Testis (tissue), 3 donors: ENCODE results near the gene ALPG. TPM values are rescaled to one million over a fixed set of nuclear protein-coding genes. Genes with fewer than 3 reads are reported as not detected.
"Not testable (repeated sequence)": the region's sequence is repeated elsewhere in the genome, so short reads cannot be mapped to it uniquely, and the experiment has no call there.

Source experiments
- DNase-seq: peaks from one replicate; pipeline ENCODE4 v3.0.0-alpha.2; 2019
- H3K27ac ChIP-seq, 2 donors: fragments of 200-600 bp; sonication (generic); one replicate each; pipeline ENCODE4 v1.5.1; 2019
- H3K27me3 ChIP-seq: fragments of 200-600 bp; sonication (generic); one replicate; pipeline ENCODE4 v1.5.1; 2019
- H3K36me3 ChIP-seq: fragments of 200-600 bp; sonication (generic); one replicate; pipeline ENCODE4 v1.5.1; 2017; ENCODE audit warnings: low read depth; ENCODE audit errors: missing control alignments
- H3K4me1 ChIP-seq: fragments of 200-600 bp; sonication (generic); one replicate; pipeline ENCODE4 v1.5.1; 2019
- H3K4me3 ChIP-seq, 2 donors: fragments of 200-600 bp; sonication (generic); one replicate each; pipeline ENCODE4 v1.5.1; 2017 to 2019
- H3K9me3 ChIP-seq: fragments of 200-600 bp; sonication (generic); one replicate; pipeline ENCODE4 v1.5.1; 2017
- CTCF ChIP-seq, 3 experiments: fragments of 450-650 bp in 2 of 3; fragments of 200-600 bp in 1 of 3; sonication (generic) in 1 of 3; IDR thresholded peaks; one replicate each; pipeline ENCODE4 v1.5.1; 2016 to 2019; ENCODE audit warnings: antibody characterized with exemption in 3 of 3, mild to moderate bottlenecking in 2 of 3, moderate library complexity in 1 of 3
- POLR2A ChIP-seq: fragments of 450-650 bp; IDR thresholded peaks from one replicate; pipeline ENCODE4 v1.6.1; 2017; ENCODE audit warnings: antibody characterized with exemption, mild to moderate bottlenecking, moderate library complexity
- WGBS, 2 donors: methylation state at CpG; one replicate each; pipeline ENCODE4 v1.1.5; 2018; 5-methylcytosine and 5-hydroxymethylcytosine counted together
- intact Hi-C: fragments of 100-400 bp; cut with DNase I; formaldehyde crosslinking; loops from one replicate; pipeline ENCODE4 v1.15.1; 2023; ENCODE audit warnings: low total_unique reads
- polyA plus RNA-seq: library from polyadenylated mRNA; stranded (reverse); fragments of 350-450 nt; fragmentation: Illumina TruSeq; extraction: RNeasy Lipid Tissue Mini Kit (QIAGEN cat#74804); gene quantifications from one replicate; pipeline ENCODE4 v1.2.3, GENCODE V29; 2014; ENCODE audit warnings: low read depth, low replicate concordance; ENCODE audit not compliant: insufficient read depth
- total RNA-seq, 2 donors: library from RNA; depleted of rRNA; stranded (reverse); fragments of >200 nt; gene quantifications; one replicate each; pipeline ENCODE4 v1.2.3, GENCODE V29; 2016

ALPG gene
- total and polyA plus RNA-seq, 3 donors from 2014 or later = 0.44 to 1.0 (median 0.93) TPM

GRCh38 chr2:232387451-232388171, 19.0 kb upstream of the ALPG start:
- H3K36me3 ChIP-seq = no peaks in the 10 kb centered on the region
- H3K4me3 ChIP-seq = peak overlapping the region; percentile 0 to 38
- H3K4me1 ChIP-seq = peaks cover 7% of the 10 kb centered on the region
- WGBS, 2 donors = 16 to 18% methylated on average over 18 to 50 of the region's 50 CpGs
- no peak for TF ChIP-seq CTCF (IDR thresholded peaks at IDR 0.05)
- TF ChIP-seq POLR2A = no peak
- DNase-seq = no peak
- H3K27ac ChIP-seq = no peak overlapping the region
- H3K9me3 ChIP-seq = no peaks in the 10 kb centered on the region
- no peaks in the 10 kb centered on the region for H3K27me3 ChIP-seq
- intact Hi-C loops = no loop called here

- Histone ChIP-seq H3K4me3 (peak overlapping the region in 1 of 2 donors; percentile 38), H3K9me3 (no peaks in the 10 kb centered on the region), H3K27me3 (no peaks in the 10 kb centered on the region), H3K4me1 (peaks cover 7% of the 10 kb centered on the region), H3K27ac (no peak overlapping the region), H3K36me3 (no peaks in the 10 kb centered on the region)
- no peak for DNase-seq
- intact Hi-C loops = no loop called here
- WGBS, 2 donors = 12 to 17% methylated on average over 10 to 37 of the region's 42 CpGs
- TF ChIP-seq CTCF (IDR thresholded peaks at IDR 0.05) = no peak
- TF ChIP-seq POLR2A = no peak
These were observed 18.2 kb upstream of the ALPG start for GRCh38 chr2:232388324-232388891.

- 43 to 65% methylated on average over 6 of the region's 6 CpGs for WGBS, 2 donors
- DNase-seq = no peak
- no peak overlapping the region for H3K4me3 ChIP-seq
- H3K27me3 ChIP-seq = no peaks in the 10 kb centered on the region
- TF ChIP-seq CTCF (IDR thresholded peaks at IDR 0.05) (no peak), POLR2A (no peak)
- intact Hi-C loops = no loop called here
- no peaks in the 10 kb centered on the region for H3K36me3 ChIP-seq
- peaks cover 7% of the 10 kb centered on the region for H3K4me1 ChIP-seq
- no peak overlapping the region for H3K27ac ChIP-seq
- no peaks in the 10 kb centered on the region for H3K9me3 ChIP-seq
These were observed 17.3 kb upstream of the ALPG start for GRCh38 chr2:232389327-232389726.

- 57 to 62% methylated on average over 3 of the region's 3 CpGs for WGBS, 2 donors
- intact Hi-C loops = no loop called here
- Histone ChIP-seq H3K9me3 (no peaks in the 10 kb centered on the region), H3K27me3 (no peaks in the 10 kb centered on the region), H3K4me3 (no peak overlapping the region), H3K27ac (no peak overlapping the region), H3K4me1 (peaks cover 2% of the 10 kb centered on the region), H3K36me3 (no peaks in the 10 kb centered on the region)
- DNase-seq = no peak
- TF ChIP-seq POLR2A (no peak), CTCF (IDR thresholded peaks at IDR 0.05) (no peak)
These were observed 16.0 kb upstream of the ALPG start for GRCh38 chr2:232390661-232391060.

- TF ChIP-seq CTCF (IDR thresholded peaks at IDR 0.05) (no peak), POLR2A (no peak)
- H3K4me1 ChIP-seq = no peaks in the 10 kb centered on the region
- no peak overlapping the region for H3K27ac ChIP-seq
- no peaks in the 10 kb centered on the region for H3K27me3 ChIP-seq
- intact Hi-C loops = no loop called here
- H3K36me3 ChIP-seq = no peaks in the 10 kb centered on the region
- H3K9me3 ChIP-seq = no peaks in the 10 kb centered on the region
- DNase-seq = no peak
- 92 to 97% methylated on average over 8 of the region's 8 CpGs for WGBS, 2 donors
- H3K4me3 ChIP-seq = no peak overlapping the region
These were observed 13.1 kb upstream of the ALPG start for GRCh38 chr2:232393556-232393955.

- intact Hi-C loops, H3K27ac ChIP-seq, H3K27me3 ChIP-seq, H3K4me1 ChIP-seq, H3K4me3 ChIP-seq, DNase-seq, H3K36me3 ChIP-seq, H3K9me3 ChIP-seq: not testable (repeated sequence)
- WGBS, 2 donors = 95 to 96% methylated on average over 7 of the region's 7 CpGs
These were observed 12.2 kb upstream of the ALPG start for GRCh38 chr2:232394431-232394830.
